ENCODE measurements around the gene FAM193A. TPM values are rescaled to one million over a fixed set of nuclear protein-coding genes. Genes with fewer than 3 reads are reported as not detected.

Gene FAM193A
- total RNA-seq, 1 donor from 2014 or later: 14.6 TPM

GRCh38 chr4:2686379-2687265, 150.2 kb downstream of the FAM193A start:
- H3K4me3 ChIP-seq (ENCODE audit: low read depth, low read length): no peak overlapping the region
- no peak for DNase-seq (ENCODE audit: low read depth)
- TF ChIP-seq, protein P1, sequence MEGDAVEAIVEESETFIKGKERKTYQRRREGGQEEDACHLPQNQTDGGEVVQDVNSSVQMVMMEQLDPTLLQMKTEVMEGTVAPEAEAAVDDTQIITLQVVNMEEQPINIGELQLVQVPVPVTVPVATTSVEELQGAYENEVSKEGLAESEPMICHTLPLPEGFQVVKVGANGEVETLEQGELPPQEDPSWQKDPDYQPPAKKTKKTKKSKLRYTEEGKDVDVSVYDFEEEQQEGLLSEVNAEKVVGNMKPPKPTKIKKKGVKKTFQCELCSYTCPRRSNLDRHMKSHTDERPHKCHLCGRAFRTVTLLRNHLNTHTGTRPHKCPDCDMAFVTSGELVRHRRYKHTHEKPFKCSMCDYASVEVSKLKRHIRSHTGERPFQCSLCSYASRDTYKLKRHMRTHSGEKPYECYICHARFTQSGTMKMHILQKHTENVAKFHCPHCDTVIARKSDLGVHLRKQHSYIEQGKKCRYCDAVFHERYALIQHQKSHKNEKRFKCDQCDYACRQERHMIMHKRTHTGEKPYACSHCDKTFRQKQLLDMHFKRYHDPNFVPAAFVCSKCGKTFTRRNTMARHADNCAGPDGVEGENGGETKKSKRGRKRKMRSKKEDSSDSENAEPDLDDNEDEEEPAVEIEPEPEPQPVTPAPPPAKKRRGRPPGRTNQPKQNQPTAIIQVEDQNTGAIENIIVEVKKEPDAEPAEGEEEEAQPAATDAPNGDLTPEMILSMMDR (conservative IDR thresholded peaks at IDR 0.05; ENCODE audit: low read depth, low read length): no peak

DNA sequence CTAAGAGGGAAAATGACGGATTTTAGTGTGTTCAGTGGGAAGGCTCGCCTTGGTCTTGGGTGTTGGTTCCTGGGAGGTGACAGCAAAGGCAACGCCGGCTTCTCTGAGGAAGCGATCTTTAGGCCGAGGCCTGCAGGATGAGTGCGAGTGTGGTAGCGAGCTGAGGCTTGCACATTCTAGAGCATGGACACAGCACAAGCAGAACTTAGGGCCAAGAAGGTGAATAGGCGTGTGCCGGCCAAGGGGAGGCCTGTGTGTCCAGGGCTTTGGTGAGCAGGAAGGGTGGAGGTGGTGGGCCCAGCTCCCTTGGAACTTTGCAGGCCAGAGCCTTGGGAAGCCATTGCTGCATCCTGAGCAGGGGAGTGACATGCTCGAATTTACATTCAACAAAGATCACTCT, 151.8 kb downstream of the FAM193A start:
- no peak for DNase-seq (ENCODE audit: low read depth)
- no peak overlapping the region for H3K4me3 ChIP-seq (ENCODE audit: low read depth, low read length)
- TF ChIP-seq, protein P1 (conservative IDR thresholded peaks at IDR 0.05; ENCODE audit: low read depth, low read length): no peak

DNA sequence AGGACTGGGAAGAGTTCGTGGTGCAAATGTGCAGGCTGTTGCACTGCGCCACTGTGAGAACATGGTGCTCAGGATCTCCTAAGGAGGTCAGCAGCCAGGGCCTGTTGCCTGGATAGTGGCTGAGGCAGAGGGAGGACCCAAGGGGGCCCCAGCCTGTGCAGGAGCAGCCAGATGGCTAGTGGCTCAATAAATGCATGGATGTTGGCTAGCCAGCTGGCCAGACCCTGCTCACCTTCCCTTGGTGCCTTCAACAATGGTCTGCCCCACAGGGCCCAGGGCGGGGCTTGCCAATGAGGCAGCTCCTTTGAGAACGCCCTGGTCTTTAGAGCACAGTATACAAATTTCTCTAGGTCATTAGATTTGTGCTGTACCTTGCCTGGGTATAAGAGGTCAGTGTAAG, 152.2 kb downstream of the FAM193A start:
- TF ChIP-seq, protein P1 (conservative IDR thresholded peaks at IDR 0.05; ENCODE audit: low read depth, low read length): no peak
- H3K4me3 ChIP-seq (ENCODE audit: low read depth, low read length): no peak overlapping the region
- DNase-seq (ENCODE audit: low read depth): no peak

GRCh38 chr4:2689114-2689513, 152.7 kb downstream of the FAM193A start:
- H3K4me3 ChIP-seq (ENCODE audit: low read depth, low read length): no peak overlapping the region
- TF ChIP-seq, protein P1 (conservative IDR thresholded peaks at IDR 0.05; ENCODE audit: low read depth, low read length): no peak
- DNase-seq (ENCODE audit: low read depth): no peak

GRCh38 chr4:2689825-2690700, 153.6 kb downstream of the FAM193A start:
- H3K4me3 ChIP-seq (ENCODE audit: low read depth, low read length): no peak overlapping the region
- TF ChIP-seq, protein P1 (conservative IDR thresholded peaks at IDR 0.05; ENCODE audit: low read depth, low read length): no peak
- no peak for DNase-seq (ENCODE audit: low read depth)

GRCh38 chr4:2691313-2691712, 154.9 kb downstream of the FAM193A start:
- TF ChIP-seq, protein P1 (conservative IDR thresholded peaks at IDR 0.05; ENCODE audit: low read depth, low read length): no peak
- no peak for DNase-seq (ENCODE audit: low read depth)
- no peak overlapping the region for H3K4me3 ChIP-seq (ENCODE audit: low read depth, low read length)

All from epithelial cell of proximal tubule (primary cell).